ENCODE data around the gene BPTF.
"Not testable (repeated sequence)": the region's sequence is repeated elsewhere in the genome, so short reads cannot be mapped to it uniquely, and the experiment has no call there.

The BPTF gene

DNA sequence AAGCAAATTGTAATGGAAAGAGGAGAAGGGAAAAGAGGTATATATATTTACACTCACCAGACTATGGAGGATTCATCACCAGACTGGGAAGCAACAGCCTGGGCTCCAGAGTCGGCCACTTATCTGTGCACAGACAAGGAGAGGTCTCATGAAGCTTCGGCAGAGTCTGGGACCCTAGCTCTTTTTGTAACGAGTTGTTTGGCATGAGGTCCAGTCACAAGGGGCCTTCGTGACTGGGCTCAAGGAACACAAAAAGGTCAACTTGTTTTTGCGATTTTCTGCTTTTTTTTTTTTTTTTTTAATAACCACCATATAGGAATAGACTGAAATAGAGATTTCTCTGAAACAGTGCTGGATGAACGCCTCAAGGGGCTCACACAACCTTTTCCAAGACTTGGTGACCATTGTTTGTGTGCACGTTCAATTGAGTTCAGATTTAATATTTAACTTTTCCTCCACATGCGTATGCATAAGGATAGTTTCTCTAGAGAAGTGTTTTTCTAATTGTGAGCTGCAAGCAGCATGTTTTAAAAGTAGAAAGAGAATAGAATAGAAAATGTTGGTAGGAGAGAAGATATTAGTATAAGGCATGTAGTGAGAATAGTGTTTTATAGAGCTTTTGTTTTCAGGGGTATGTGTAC, 25.8 kb downstream of the BPTF start:
- no peaks in the 10 kb centered on the region for H3K9me3 Mint-ChIP-seq
- peaks cover 28% of the 10 kb centered on the region for H3K36me3 Mint-ChIP-seq (ENCODE audit: low read depth)
- H3K4me1 Mint-ChIP-seq (ENCODE audit: low read depth) = peaks cover 60% of the 10 kb centered on the region
- no peak overlapping the region for H3K4me3 Mint-ChIP-seq
- H3K27ac Mint-ChIP-seq = peak overlapping the region; percentile 53
- no peaks in the 10 kb centered on the region for H3K27me3 Mint-ChIP-seq

DNA sequence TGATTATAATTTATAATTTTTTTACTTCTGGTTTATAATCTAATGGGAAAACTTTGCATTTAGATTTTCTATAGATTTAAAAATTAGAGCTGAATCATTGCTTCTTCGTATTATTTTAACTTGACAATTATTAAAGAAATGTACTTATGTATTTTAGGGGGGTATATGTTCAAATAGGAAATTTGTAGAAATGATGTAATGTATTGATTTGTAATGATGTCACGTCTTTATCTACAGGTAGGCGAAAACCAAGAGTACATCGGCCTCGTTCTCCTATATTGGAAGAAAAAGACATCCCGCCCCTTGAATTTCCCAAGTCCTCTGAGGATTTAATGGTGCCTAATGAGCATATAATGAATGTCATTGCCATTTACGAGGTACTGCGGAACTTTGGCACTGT, 28.4 kb downstream of the BPTF start:
- Mint-ChIP-seq H3K27me3 (no peaks in the 10 kb centered on the region), H3K9me3 (no peaks in the 10 kb centered on the region), H3K27ac (no peak overlapping the region), H3K4me1 (ENCODE audit: low read depth) (peaks cover 68% of the 10 kb centered on the region), H3K4me3 (no peak overlapping the region), H3K36me3 (ENCODE audit: low read depth) (peaks cover 42% of the 10 kb centered on the region)

DNA sequence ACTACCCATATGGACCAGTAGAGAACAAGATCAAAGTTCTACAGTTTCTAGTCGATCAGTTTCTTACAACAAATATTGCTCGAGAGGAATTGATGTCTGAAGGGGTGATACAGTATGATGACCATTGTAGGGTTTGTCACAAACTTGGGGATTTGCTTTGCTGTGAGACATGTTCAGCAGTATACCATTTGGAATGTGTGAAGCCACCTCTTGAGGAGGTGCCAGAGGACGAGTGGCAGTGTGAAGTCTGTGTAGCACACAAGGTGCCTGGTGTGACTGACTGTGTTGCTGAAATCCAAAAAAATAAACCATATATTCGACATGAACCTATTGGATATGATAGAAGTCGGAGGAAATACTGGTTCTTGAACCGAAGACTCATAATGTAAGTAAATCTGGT, 29.1 kb downstream of the BPTF start:
- Mint-ChIP-seq H3K27ac (no peak overlapping the region), H3K4me1 (ENCODE audit: low read depth) (peaks cover 68% of the 10 kb centered on the region), H3K36me3 (ENCODE audit: low read depth) (peaks cover 37% of the 10 kb centered on the region), H3K4me3 (no peak overlapping the region), H3K27me3 (no peaks in the 10 kb centered on the region), H3K9me3 (no peaks in the 10 kb centered on the region)

DNA sequence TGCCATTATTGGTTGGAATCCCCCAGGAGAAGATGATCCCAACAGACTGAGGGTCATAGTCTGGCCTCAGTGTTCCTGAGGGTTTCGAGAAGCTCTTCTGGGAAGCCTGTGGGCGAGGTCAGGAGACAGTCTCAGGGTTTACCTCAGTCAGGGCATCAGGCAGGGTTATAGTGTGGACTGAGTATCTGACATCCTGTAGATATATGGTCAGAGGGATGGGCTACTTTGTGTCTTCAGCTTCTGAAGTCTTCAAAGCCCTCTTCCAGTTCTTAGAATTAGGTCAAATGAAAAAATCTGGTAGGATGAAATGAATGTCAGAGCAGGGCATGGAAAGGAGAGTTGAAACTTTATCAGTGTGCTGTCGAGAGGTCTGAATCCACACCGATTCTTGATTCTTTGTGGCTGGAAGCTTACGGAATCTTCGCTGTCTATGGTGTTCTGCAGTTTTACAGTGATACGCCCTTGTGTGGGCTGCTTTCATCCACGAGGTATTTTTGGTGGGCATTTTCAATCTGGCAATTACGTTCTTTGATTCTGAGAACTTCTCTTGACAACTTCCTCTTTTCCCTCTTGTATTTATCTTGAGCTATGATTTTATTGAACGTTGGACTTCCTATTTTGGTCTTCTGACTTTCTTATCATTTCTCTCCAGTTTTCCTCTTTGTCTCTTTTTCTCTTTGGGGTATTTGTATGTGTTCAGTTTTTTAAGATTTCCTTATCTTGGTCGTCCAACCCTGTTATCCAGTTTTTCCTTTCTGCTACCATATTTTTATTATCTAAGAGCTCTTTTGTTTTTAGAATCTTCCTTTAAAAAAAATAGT, 30.4 kb downstream of the BPTF start:
- Mint-ChIP-seq H3K36me3 (ENCODE audit: low read depth) (peaks cover 35% of the 10 kb centered on the region), H3K27ac (peak overlapping the region; percentile 83), H3K9me3 (no peaks in the 10 kb centered on the region), H3K27me3 (no peaks in the 10 kb centered on the region), H3K4me1 (ENCODE audit: low read depth) (peaks cover 73% of the 10 kb centered on the region), H3K4me3 (peak overlapping the region; percentile 73)

DNA sequence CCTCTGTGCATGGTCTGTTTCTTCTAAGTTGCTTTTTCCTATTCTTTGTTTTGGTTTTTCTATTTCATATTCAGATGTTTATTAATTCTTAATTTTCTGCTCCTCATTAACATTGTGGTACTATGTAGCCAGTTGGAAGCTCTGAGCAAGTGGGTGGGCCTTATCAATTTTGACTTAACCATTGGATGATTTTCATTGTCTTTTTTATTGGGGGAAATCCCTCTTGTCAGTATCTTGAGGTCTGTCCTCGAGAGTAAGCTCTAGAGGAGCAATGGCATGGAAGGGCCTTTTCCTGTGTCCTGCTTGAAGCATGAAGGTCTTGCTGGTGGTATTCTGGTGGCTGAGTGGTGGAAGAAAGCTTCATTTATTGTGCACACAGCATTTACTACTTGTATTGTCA, 31.1 kb downstream of the BPTF start:
- H3K4me3 Mint-ChIP-seq = peak overlapping the region; percentile 73
- peak overlapping the region; percentile 83 for H3K27ac Mint-ChIP-seq
- H3K4me1 Mint-ChIP-seq (ENCODE audit: low read depth) = peaks cover 74% of the 10 kb centered on the region
- not testable (repeated sequence) for H3K9me3 Mint-ChIP-seq, H3K27me3 Mint-ChIP-seq
- H3K36me3 Mint-ChIP-seq (ENCODE audit: low read depth) = peaks cover 37% of the 10 kb centered on the region

DNA sequence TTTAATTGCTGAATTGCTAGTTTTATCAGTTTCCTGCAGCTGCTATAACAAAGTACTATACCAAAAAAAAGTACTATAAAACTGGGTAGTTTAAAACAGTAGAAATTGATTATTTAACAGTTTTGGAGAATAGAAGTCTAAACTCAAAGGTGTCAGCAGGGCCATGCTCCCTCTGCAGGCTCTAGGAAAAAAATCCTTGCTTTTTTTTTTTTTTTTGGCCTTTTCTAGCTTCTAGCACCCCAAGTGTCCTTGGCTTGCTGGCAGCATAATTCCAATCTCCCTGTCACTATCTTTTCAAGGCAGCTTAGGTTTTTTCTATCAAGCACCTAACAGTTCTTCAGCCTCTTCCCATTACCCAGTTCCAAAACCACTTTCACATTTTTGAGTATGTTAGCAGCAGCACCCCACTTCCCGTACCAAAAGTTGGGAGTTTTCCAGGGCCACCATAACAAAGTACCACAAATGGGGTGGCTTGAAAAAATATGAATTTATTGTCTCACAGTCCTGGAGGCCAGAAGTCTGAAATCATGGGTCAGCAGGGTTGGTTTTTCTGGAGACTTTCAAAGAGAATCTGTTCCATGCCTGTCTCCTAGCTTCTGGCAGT, 37.4 kb downstream of the BPTF start:
- peak overlapping the region; percentile 84 for H3K27ac Mint-ChIP-seq
- peaks cover 34% of the 10 kb centered on the region for H3K36me3 Mint-ChIP-seq (ENCODE audit: low read depth)
- no peaks in the 10 kb centered on the region for H3K27me3 Mint-ChIP-seq
- H3K4me1 Mint-ChIP-seq (ENCODE audit: low read depth) = peaks cover 70% of the 10 kb centered on the region
- no peak overlapping the region for H3K4me3 Mint-ChIP-seq
- H3K9me3 Mint-ChIP-seq = no peaks in the 10 kb centered on the region

DNA sequence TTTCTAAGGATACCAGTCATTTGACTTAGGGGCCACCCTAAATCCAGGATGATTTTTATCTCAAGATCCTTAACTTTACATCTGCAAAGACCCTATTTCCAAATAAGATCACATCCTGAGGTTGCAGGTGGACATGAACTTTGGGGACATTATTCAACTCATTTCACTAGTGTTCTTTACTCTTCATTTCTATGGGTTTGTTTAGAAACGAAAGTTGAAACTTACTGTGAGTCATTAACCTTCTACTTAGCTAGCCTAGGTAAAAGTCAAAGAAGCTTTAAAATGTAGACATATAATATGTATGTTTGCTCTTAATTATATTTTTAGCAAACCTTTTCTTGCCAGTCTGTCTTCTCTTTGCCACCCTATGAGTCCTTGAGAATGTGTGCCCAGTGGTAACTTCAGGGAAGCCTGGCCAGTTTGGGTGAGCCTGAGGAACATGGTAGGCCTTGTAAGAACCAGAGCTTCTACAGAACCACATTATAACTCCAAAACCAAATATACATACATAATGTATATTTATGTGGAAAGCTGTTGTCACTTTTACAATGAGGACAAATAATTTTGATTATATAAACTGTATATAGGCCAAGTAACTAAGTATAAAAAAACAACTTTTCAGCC, 38.4 kb downstream of the BPTF start:
- no peaks in the 10 kb centered on the region for H3K9me3 Mint-ChIP-seq
- peak overlapping the region; percentile 84 for H3K27ac Mint-ChIP-seq
- H3K4me1 Mint-ChIP-seq (ENCODE audit: low read depth) = peaks cover 66% of the 10 kb centered on the region
- H3K4me3 Mint-ChIP-seq = peak overlapping the region; percentile 45
- H3K36me3 Mint-ChIP-seq (ENCODE audit: low read depth) = peaks cover 27% of the 10 kb centered on the region
- no peaks in the 10 kb centered on the region for H3K27me3 Mint-ChIP-seq

DNA sequence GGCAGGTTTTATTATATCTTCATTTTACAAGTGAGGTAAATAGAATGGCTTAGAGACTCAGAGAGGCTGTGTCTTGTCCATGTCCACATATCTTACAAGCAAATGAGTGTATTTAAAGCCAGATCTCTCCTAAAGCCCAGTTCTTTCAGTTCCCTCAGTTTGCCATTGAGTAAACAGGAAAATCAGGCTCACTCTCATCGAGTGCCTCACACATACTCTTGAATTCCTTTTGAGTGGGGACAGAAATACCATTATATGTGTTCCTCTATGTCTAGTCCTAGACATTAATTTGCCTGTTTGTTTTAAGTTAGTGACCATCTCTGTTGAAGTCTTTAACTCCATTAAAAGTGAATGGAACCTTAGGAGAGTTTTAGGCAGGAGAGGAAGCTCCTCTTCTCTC, 40.1 kb downstream of the BPTF start:
- Mint-ChIP-seq H3K36me3 (ENCODE audit: low read depth) (peaks cover 31% of the 10 kb centered on the region), H3K27ac (no peak overlapping the region), H3K27me3 (no peaks in the 10 kb centered on the region), H3K4me1 (ENCODE audit: low read depth) (peaks cover 54% of the 10 kb centered on the region), H3K4me3 (no peak overlapping the region), H3K9me3 (no peaks in the 10 kb centered on the region)

DNA sequence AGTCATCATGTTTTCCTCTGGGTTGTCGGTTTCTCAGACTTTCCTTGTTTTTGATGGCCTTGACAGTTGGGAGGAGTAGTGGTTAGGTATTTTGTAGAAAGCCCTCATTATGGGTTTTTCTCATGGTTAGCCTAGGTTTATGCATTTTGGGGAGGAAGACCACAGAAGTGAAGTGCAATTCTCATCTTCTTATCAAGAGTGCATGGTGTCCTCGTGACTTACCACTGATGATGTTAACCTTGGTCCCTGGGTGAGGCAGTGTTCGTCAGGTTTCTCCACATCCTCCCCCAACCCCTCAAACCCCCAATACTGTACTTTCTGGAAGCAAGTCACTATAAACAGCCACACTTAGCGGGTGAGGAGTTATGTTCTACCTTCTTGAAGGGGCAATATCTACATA, 42.3 kb downstream of the BPTF start:
- Mint-ChIP-seq H3K4me3 (no peak overlapping the region), H3K27ac (peak overlapping the region; percentile 80), H3K4me1 (ENCODE audit: low read depth) (peaks cover 41% of the 10 kb centered on the region), H3K27me3 (no peaks in the 10 kb centered on the region), H3K36me3 (ENCODE audit: low read depth) (peaks cover 26% of the 10 kb centered on the region), H3K9me3 (no peaks in the 10 kb centered on the region)

DNA sequence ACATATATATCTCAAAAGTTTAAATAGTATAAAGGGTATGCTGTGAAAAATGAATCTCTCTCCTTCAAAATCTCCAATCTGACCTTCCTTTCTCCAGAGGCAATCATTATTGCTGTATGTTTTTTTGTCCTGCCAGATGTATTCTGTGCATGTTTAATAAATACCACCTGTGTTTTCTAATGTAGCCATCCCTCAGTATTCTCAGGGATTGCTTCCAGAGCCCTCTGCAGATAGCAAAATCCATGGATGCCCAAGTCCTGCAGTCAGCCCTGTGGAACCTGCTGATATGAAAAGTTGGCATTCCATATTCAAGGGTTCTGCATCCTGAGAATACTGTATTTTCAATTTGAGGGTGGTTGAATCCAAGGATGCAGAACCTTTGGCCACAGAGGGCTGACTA, 42.9 kb downstream of the BPTF start:
- H3K27ac Mint-ChIP-seq = no peak overlapping the region
- peaks cover 23% of the 10 kb centered on the region for H3K36me3 Mint-ChIP-seq (ENCODE audit: low read depth)
- H3K4me1 Mint-ChIP-seq (ENCODE audit: low read depth) = peaks cover 36% of the 10 kb centered on the region
- H3K27me3 Mint-ChIP-seq = no peaks in the 10 kb centered on the region
- no peaks in the 10 kb centered on the region for H3K9me3 Mint-ChIP-seq
- H3K4me3 Mint-ChIP-seq = no peak overlapping the region

DNA sequence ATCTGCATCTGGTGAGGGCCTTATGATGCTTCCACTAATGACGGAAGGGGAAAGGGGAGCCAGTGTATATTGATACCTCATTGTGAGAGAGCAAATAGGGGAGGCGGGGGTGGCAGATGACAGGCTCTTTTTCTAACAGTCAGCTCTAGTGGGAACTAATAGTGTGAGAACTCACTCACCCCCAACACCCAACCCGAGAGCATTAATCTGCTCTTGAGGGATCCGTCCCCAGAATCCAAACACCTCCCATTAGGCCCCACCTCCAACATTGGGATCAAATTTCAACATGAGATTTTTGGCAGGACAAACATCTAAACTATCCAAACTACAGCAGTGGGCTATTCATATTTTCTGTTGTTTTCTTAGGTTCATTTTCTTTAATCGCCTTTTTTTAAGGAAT, 54.4 kb downstream of the BPTF start:
- Mint-ChIP-seq H3K27me3 (no peaks in the 10 kb centered on the region), H3K4me1 (ENCODE audit: low read depth) (no peaks in the 10 kb centered on the region), H3K27ac (peak overlapping the region; percentile 38), H3K36me3 (ENCODE audit: low read depth) (peaks cover 35% of the 10 kb centered on the region), H3K4me3 (no peak overlapping the region), H3K9me3 (no peaks in the 10 kb centered on the region)

DNA sequence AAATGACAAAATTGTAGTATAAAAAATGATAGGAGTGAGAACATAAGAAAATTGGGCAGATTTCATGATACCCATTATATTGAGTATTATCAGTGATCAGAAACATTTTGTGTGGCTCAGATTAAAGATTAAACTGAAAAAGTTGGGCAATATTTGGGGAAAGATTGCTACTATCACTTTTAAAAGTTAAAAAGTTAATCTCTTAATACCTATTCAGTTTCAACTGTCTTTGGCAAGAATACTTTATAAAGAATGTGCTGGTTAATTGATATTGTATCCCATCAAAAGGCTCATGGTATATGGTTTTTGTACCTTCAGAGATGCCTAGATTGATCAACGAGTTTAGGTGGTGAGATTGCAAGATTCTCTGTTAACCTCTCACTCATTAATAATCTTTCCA, 55.8 kb downstream of the BPTF start:
- no peaks in the 10 kb centered on the region for H3K4me1 Mint-ChIP-seq (ENCODE audit: low read depth)
- H3K36me3 Mint-ChIP-seq (ENCODE audit: low read depth) = peaks cover 35% of the 10 kb centered on the region
- H3K27me3 Mint-ChIP-seq = no peaks in the 10 kb centered on the region
- H3K4me3 Mint-ChIP-seq = no peak overlapping the region
- H3K9me3 Mint-ChIP-seq = no peaks in the 10 kb centered on the region
- no peak overlapping the region for H3K27ac Mint-ChIP-seq

DNA sequence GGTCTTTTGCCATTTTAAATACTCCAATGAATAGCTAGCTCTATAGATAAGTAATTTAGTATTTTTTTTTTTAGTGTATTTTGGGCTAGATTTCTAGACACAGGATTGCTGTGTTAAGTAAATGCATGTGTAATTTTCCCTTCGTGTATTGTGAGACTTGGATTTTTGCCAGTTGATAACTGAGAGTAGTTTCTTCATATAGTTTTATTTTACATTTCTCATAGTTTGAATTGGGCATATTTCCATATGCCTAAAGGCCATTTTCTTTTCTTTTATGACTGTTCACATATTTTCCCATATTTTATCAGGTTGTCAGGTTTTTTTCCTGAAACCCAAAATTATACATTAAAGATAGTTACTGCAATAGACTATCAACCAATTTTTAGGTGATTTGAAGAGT, 59.4 kb downstream of the BPTF start:
- Mint-ChIP-seq H3K9me3 (no peaks in the 10 kb centered on the region), H3K36me3 (ENCODE audit: low read depth) (peaks cover 33% of the 10 kb centered on the region), H3K27ac (no peak overlapping the region), H3K4me3 (no peak overlapping the region), H3K27me3 (no peaks in the 10 kb centered on the region), H3K4me1 (ENCODE audit: low read depth) (peaks cover 3% of the 10 kb centered on the region)

DNA sequence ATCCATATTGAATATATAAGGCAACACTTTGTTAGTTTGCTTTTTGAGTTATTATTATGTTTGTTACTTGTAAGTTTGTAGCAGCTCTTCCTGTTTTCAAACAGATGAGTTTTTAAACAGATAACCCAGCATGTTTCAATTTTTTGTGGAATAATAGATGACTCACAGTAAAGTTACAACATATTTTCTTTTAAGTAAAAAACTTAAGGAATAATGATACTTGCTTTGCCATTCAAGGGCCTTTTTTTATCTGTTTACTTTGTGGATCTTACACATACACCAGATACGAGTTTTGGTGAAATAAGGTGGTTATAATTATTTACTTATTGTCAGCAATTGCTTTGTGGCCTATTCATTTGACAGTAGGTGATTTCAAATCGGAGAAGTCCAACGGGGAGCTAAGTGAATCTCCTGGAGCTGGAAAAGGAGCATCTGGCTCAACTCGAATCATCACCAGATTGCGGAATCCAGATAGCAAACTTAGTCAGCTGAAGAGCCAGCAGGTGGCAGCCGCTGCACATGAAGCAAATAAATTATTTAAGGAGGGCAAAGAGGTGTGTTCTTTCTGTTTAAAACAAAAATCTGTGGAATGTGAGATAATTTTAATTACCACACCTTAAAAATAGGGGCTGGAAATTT, 66.3 kb downstream of the BPTF start:
- Mint-ChIP-seq H3K27me3 (no peaks in the 10 kb centered on the region), H3K36me3 (ENCODE audit: low read depth) (peaks cover 53% of the 10 kb centered on the region), H3K4me1 (ENCODE audit: low read depth) (peaks cover 3% of the 10 kb centered on the region), H3K4me3 (no peak overlapping the region), H3K27ac (no peak overlapping the region), H3K9me3 (no peaks in the 10 kb centered on the region)

All from stimulated activated naive CD8-positive, alpha-beta T cell treated with anti-CD3 and anti-CD28 coated beads, Interleukin-15, Interleukin-2, amounts not matched to agents 100 ng/mL and 50 ng/mL, for 24 hours (primary cell).